Thyroid gland (tissue), 4 donors: Measurements from ENCODE around the gene SP9. TPM values are rescaled to one million over a fixed set of nuclear protein-coding genes. Genes with fewer than 3 reads are reported as not detected.

Experiments
- DNase-seq, 2 donors: peaks; one replicate each; pipeline ENCODE4 v3.0.0-alpha.2; 2019
- H3K27ac ChIP-seq, 3 donors: fragments of 200-600 bp; sonication (generic); 1 replicate in 2 of 3; 2 replicates in 1 of 3; pipeline ENCODE4 v1.5.1; 2016 to 2019; ENCODE audit warnings: mild to moderate bottlenecking in 1 of 3, moderate library complexity in 1 of 3
- H3K27me3 ChIP-seq: fragments of 200-600 bp; sonication (generic); one replicate; pipeline ENCODE4 v1.5.1; 2019
- H3K36me3 ChIP-seq, 2 donors: fragments of 200-600 bp; sonication (generic); one replicate each; pipeline ENCODE4 v1.5.1; 2016 to 2019
- H3K4me1 ChIP-seq, 2 donors: fragments of 200-600 bp; sonication (generic); one replicate each; pipeline ENCODE4 v1.5.1; 2017 to 2019
- H3K4me3 ChIP-seq, 3 donors: fragments of 200-600 bp; sonication (generic); replicated peaks in 1 of 3; 1 replicate in 2 of 3; 2 replicates in 1 of 3; pipeline ENCODE4 v1.5.1; 2016; ENCODE audit warnings: mild to moderate bottlenecking in 1 of 3
- H3K9me3 ChIP-seq: fragments of 200-600 bp; sonication (generic); one replicate; pipeline ENCODE4 v1.5.1; 2017
- CTCF ChIP-seq, 6 experiments: fragments of 200-600 bp in 3 of 6; fragments of 450-650 bp in 3 of 6; sonication (generic) in 3 of 6; IDR thresholded peaks; one replicate each; pipeline ENCODE4 v1.5.1; 2016 to 2019; ENCODE audit warnings: antibody characterized with exemption in 6 of 6, mild to moderate bottlenecking in 2 of 6, inconsistent platforms in 1 of 6, moderate library complexity in 1 of 6
- POLR2A ChIP-seq, 2 donors: fragments of 450-650 bp; IDR thresholded peaks; one replicate each; pipeline ENCODE4 v1.6.1; 2017; ENCODE audit warnings: antibody characterized with exemption in 2 of 2, mild to moderate bottlenecking in 2 of 2, moderate library complexity in 1 of 2
- WGBS, 2 donors: methylation state at CpG; one replicate each; pipeline ENCODE4 v1.1.5; 2017; 5-methylcytosine and 5-hydroxymethylcytosine counted together
- intact Hi-C: fragments of 100-400 bp; cut with DNase I; formaldehyde crosslinking; loops from one replicate; pipeline ENCODE4 v1.15.1; 2023
- total RNA-seq, 4 donors: library from RNA; depleted of rRNA; stranded (reverse); fragments of >200 nt; gene quantifications; one replicate each; pipeline ENCODE4 v1.2.3, GENCODE V29; 2016

SP9 gene
- not detected for total RNA-seq

- TF ChIP-seq CTCF (IDR thresholded peaks at IDR 0.05) (no peak), POLR2A (IDR thresholded peaks at IDR 0.05) (no peak)
- Histone ChIP-seq H3K27ac (no peak within 1 kb of the TSS), H3K4me3 (no peak within 1 kb of the TSS), H3K36me3 (no peaks in the 10 kb centered on the region), H3K4me1 (peaks cover 26 to 41% of the 10 kb centered on the region in 2 donors), H3K9me3 (no peaks in the 10 kb centered on the region), H3K27me3 (peaks cover 91% of the 10 kb centered on the region)
- DNase-seq = peak in 1 of 2 donors; percentile 6
- 12 to 13% methylated on average over 18 to 27 of the region's 44 CpGs for WGBS, 2 donors
- intact Hi-C loops = no loop called here
These were observed at the start of gene SP9 for GRCh38 chr2:174334781-174335251. Gene SP9 (plus strand): TSS chr2:174334954. CDS start chr2:174335093, 139 bp downstream.

GRCh38 chr2:174286172-174286571 lies 48.6 kb upstream of the SP9 start:
- Histone ChIP-seq H3K27me3 (no peaks in the 10 kb centered on the region), H3K4me1 (no peaks in the 10 kb centered on the region), H3K9me3 (no peaks in the 10 kb centered on the region), H3K36me3 (no peaks in the 10 kb centered on the region), H3K27ac (no peak overlapping the region), H3K4me3 (no peak overlapping the region)
- no peak for DNase-seq
- intact Hi-C loops = no loop called here
- WGBS, 2 donors = 98 to 100% methylated on average over 2 of the region's 2 CpGs
- TF ChIP-seq CTCF (IDR thresholded peaks at IDR 0.05) = no peak
- TF ChIP-seq POLR2A (IDR thresholded peaks at IDR 0.05) = no peak

- 91 to 98% methylated on average over 1 of the region's 1 CpG for WGBS, 2 donors
These were observed 41.8 kb upstream of the SP9 start for GRCh38 chr2:174292908-174293307.

GRCh38 chr2:174300114-174300513 lies 34.6 kb upstream of the SP9 start:
- peak in 1 of 2 donors; percentile 4 for DNase-seq
- H3K4me3 ChIP-seq = no peak overlapping the region
- intact Hi-C loops = no loop called here
- H3K36me3 ChIP-seq = no peaks in the 10 kb centered on the region
- H3K27ac ChIP-seq = peak overlapping the region in 1 of 3 donors; percentile 6
- no peaks in the 10 kb centered on the region for H3K27me3 ChIP-seq
- H3K4me1 ChIP-seq = peaks cover 3 to 9% of the 10 kb centered on the region in 2 donors
- WGBS, 2 donors = 63 to 76% methylated on average over 3 of the region's 3 CpGs
- H3K9me3 ChIP-seq = no peaks in the 10 kb centered on the region
- TF ChIP-seq CTCF (IDR thresholded peaks at IDR 0.05) (no peak), POLR2A (IDR thresholded peaks at IDR 0.05) (no peak)

More at GRCh38 chr2:174292908-174293307, 41.8 kb upstream of the SP9 start:
- H3K27ac ChIP-seq = no peak overlapping the region
- H3K4me3 ChIP-seq = no peak overlapping the region
- H3K4me1 ChIP-seq = no peaks in the 10 kb centered on the region
- intact Hi-C loops = no loop called here
- no peak for DNase-seq
- no peaks in the 10 kb centered on the region for H3K27me3 ChIP-seq
- H3K9me3 ChIP-seq = no peaks in the 10 kb centered on the region
- H3K36me3 ChIP-seq = no peaks in the 10 kb centered on the region
- TF ChIP-seq POLR2A (IDR thresholded peaks at IDR 0.05) (no peak), CTCF (IDR thresholded peaks at IDR 0.05) (no peak)

GRCh38 chr2:174312581-174313234 lies 22.0 kb upstream of the SP9 start:
- no peak overlapping the region for H3K4me3 ChIP-seq
- no peaks in the 10 kb centered on the region for H3K4me1 ChIP-seq
- peaks cover 4% of the 10 kb centered on the region for H3K27me3 ChIP-seq
- TF ChIP-seq POLR2A (IDR thresholded peaks at IDR 0.05) (no peak), CTCF (IDR thresholded peaks at IDR 0.05) (no peak)
- H3K27ac ChIP-seq = no peak overlapping the region
- H3K9me3 ChIP-seq = no peaks in the 10 kb centered on the region
- H3K36me3 ChIP-seq = no peaks in the 10 kb centered on the region
- no peak for DNase-seq
- intact Hi-C loops = no loop called here
- 86 to 89% methylated on average over 2 of the region's 2 CpGs for whole genome bisulfite sequencing, 2 donors
